KMS-11 (cell line): Measurements from ENCODE around the gene ADGRG3.

Experiments
- H2AFZ ChIP-seq: fragments of 200-600 bp; sonication (generic); 2 replicates; pipeline ENCODE4 v1.6.1; 2016; ENCODE audit warnings: antibody characterized with exemption, mixed run types, low read depth
- H3K27ac ChIP-seq: fragments of 200-600 bp; sonication (generic); 2 replicates; pipeline ENCODE4 v1.6.1; 2016; ENCODE audit warnings: mild to moderate bottlenecking, mixed run types
- H3K27me3 ChIP-seq: fragments of 200-600 bp; sonication (generic); 2 replicates; pipeline ENCODE4 v1.6.1; 2017; ENCODE audit warnings: mild to moderate bottlenecking, low read depth, mixed run types, moderate library complexity; ENCODE audit not compliant: insufficient read depth
- H3K36me3 ChIP-seq: fragments of 200-600 bp; sonication (generic); 2 replicates; pipeline ENCODE4 v1.6.1; 2017; ENCODE audit warnings: mild to moderate bottlenecking, mixed run types; ENCODE audit not compliant: insufficient read depth
- H3K4me1 ChIP-seq: fragments of 200-600 bp; sonication (generic); 2 replicates; pipeline ENCODE4 v1.6.1; 2016; ENCODE audit warnings: mild to moderate bottlenecking, low read depth, mixed run types; ENCODE audit not compliant: poor library complexity, severe bottlenecking
- H3K4me2 ChIP-seq: fragments of 200-600 bp; sonication (generic); 2 replicates; pipeline ENCODE4 v1.7.0; 2016; ENCODE audit warnings: mild to moderate bottlenecking, mixed run types
- H3K4me3 ChIP-seq: fragments of 200-600 bp; sonication (generic); IDR thresholded peaks from 2 replicates; pipeline ENCODE4 v1.6.1; 2017; ENCODE audit warnings: low read depth, low read length, mixed read lengths; ENCODE audit not compliant: insufficient read depth
- H3K79me2 ChIP-seq: fragments of 200-600 bp; sonication (generic); 2 replicates; pipeline ENCODE4 v1.6.1; 2016; ENCODE audit warnings: low read depth, mixed run types; ENCODE audit not compliant: insufficient read depth
- H3K9ac ChIP-seq: fragments of 200-600 bp; sonication (generic); 2 replicates; pipeline ENCODE4 v1.6.1; 2016; ENCODE audit warnings: mild to moderate bottlenecking, mixed run types
- H4K20me1 ChIP-seq: fragments of 200-600 bp; sonication (generic); 2 replicates; pipeline ENCODE4 v1.6.1; 2016; ENCODE audit warnings: mild to moderate bottlenecking, mixed run types; ENCODE audit not compliant: insufficient read depth
- CTCF ChIP-seq: fragments of 200-600 bp; sonication (generic); conservative IDR thresholded peaks from 2 replicates; pipeline ENCODE4 v1.6.1; 2017; ENCODE audit warnings: low read depth, mild to moderate bottlenecking, antibody characterized with exemption, low read length, moderate library complexity, mixed read lengths

The ADGRG3 gene

GRCh38 chr16:57735755-57736418, 67.8 kb downstream of the ADGRG3 start, which contains the start of gene KATNB1:
Gene KATNB1 (plus strand): TSS chr16:57735770. CDS start chr16:57737244, 1,474 bp downstream.
- H3K79me2 ChIP-seq, result no peaks in the 10 kb centered on the region
- no peak for TF ChIP-seq CTCF
- H3K27me3 ChIP-seq, result no peaks in the 10 kb centered on the region
- H3K36me3 ChIP-seq, result no peaks in the 10 kb centered on the region
- H2AFZ ChIP-seq, result peak within 1 kb of the TSS; percentile 80
- H3K27ac ChIP-seq, result peak within 1 kb of the TSS; percentile 71
- no peak within 1 kb of the TSS for H3K4me3 ChIP-seq
- H3K9ac ChIP-seq, result peak within 1 kb of the TSS; percentile 89
- H3K4me2 ChIP-seq, result peak within 1 kb of the TSS; percentile 69
- H3K4me1 ChIP-seq, result peaks cover 9% of the 10 kb centered on the region
- no peaks in the 10 kb centered on the region for H4K20me1 ChIP-seq

DNA sequence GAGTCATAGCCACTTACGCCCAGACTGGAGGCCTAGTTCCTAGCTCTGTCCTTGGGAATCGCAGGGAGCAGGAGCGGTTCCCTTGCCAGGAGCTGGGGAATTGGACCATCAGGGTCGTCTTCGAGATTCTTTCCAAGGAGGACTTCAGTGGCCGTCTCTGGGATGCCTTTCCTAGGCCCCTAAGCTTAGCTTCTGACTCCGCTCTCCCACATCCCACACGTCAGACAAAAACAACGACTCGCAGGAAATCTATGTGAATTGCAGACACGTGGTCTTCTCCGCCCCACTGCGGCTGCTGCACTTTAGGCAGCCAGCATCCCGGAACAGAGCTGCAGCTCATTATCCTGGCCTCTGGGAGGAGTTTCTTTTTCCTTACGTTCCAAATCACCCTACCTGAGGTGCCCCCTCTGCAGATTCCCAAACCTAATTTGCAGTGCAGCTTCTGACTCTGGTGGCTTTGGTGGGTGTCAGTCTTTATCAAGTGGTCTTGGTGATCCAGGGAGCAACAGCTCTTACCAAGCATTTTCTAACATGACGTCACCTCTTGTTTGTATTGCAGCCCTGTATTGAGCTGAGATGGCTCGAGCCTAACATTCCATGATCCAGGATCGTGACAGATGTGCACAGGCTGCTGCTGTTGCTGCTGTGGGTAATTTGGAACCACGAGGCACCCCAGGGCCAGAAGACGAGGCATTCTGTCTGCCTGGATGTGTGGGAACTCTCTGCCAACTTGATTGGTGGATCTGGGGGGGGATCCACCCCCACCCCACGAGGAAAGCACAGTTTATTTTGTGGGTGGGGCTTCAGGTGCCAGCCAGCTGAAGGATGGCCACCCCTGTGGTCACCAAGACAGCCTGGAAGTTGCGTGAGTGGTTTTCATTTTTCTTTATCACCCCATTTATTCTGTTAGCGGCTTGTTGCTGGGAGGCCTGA, 68.6 kb downstream of the ADGRG3 start:
- Histone ChIP-seq H2AFZ (peak overlapping the region; percentile 55; the same call in 1 of the 2 replicates), H4K20me1 (no peaks in the 10 kb centered on the region), H3K27me3 (no peaks in the 10 kb centered on the region), H3K4me3 (no peak overlapping the region), H3K27ac (peak overlapping the region; percentile 44), H3K79me2 (no peaks in the 10 kb centered on the region), H3K4me1 (peaks cover 9% of the 10 kb centered on the region), H3K9ac (peak overlapping the region; percentile 68; the same call in 1 of the 2 replicates), H3K36me3 (no peaks in the 10 kb centered on the region), H3K4me2 (peak overlapping the region; percentile 69)
- no peak for TF ChIP-seq CTCF

DNA sequence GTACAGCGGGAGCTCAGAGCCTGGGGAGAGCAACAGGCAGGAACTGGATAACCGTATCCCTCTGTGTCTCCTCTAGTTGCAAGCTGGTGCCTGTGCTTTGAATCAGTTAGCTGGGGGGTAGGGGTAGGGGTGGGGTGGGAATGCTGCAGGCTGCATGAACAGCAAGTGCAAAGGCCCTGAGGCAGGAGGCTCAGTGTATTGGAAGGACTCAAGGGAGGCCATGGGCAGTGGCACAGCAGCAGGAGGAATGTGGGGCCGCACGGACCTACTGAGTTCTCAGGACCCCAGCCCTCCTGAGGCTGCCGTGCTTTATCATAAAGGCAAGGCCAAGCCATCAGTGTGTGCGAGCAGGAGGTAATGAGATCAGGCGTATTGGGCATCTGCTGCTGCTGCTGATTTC, 70.7 kb downstream of the ADGRG3 start:
- H3K9ac ChIP-seq, result no peak overlapping the region
- TF ChIP-seq CTCF, result no peak
- H3K79me2 ChIP-seq, result no peaks in the 10 kb centered on the region
- H3K27ac ChIP-seq, result no peak overlapping the region
- H4K20me1 ChIP-seq, result no peaks in the 10 kb centered on the region
- H3K4me1 ChIP-seq, result peaks cover 9% of the 10 kb centered on the region
- no peak overlapping the region for H3K4me2 ChIP-seq
- H2AFZ ChIP-seq, result no peak overlapping the region
- H3K4me3 ChIP-seq, result no peak overlapping the region
- no peaks in the 10 kb centered on the region for H3K36me3 ChIP-seq
- H3K27me3 ChIP-seq, result no peaks in the 10 kb centered on the region
